Effector memory CD8-positive, alpha-beta T cell (primary cell): ENCODE measurements around the gene RHEB.

Experiments used
- ATAC-seq: fragments of 150-1000 bp; cut with Tn5 transposase; replicated peaks from 2 replicates; pipeline ENCODE4 v1.10.0; 2021; ENCODE audit warnings: mild to moderate bottlenecking, moderate library complexity
- DNase-seq, 3 experiments: peaks; one replicate each; pipeline ENCODE4 v3.0.0; 2021
- H3K27ac Mint-ChIP-seq, 2 donors: one replicate each; pipeline ENCODE4 v1.8.0; 2022; ENCODE audit warnings: mild to moderate bottlenecking in 2 of 2, mixed read lengths in 2 of 2, moderate library complexity in 2 of 2
- H3K27me3 Mint-ChIP-seq, 2 donors: one replicate each; pipeline ENCODE4 v1.8.0; 2022; ENCODE audit warnings: mixed read lengths in 2 of 2
- H3K36me3 Mint-ChIP-seq: one replicate; pipeline ENCODE4 v1.8.0; 2022; ENCODE audit warnings: mild to moderate bottlenecking, moderate library complexity, mixed read lengths; ENCODE audit not compliant: insufficient read depth
- H3K4me1 Mint-ChIP-seq, 2 donors: one replicate each; pipeline ENCODE4 v1.8.0; 2022; ENCODE audit warnings: low read depth in 2 of 2, mixed read lengths in 2 of 2
- H3K4me3 Mint-ChIP-seq, 2 donors: one replicate each; pipeline ENCODE4 v1.8.0; 2022; ENCODE audit warnings: mild to moderate bottlenecking in 2 of 2, mixed read lengths in 2 of 2, moderate library complexity in 2 of 2
- H3K9me3 Mint-ChIP-seq, 2 donors: one replicate each; pipeline ENCODE4 v1.8.0; 2022; ENCODE audit warnings: mixed read lengths in 2 of 2
- total RNA-seq, 9 experiments: gene quantifications; one replicate each; lab custom pipeline; 2026; lab: John Stamatoyannopoulos, UW

RHEB gene
- 36.3 to 63.8 (median 51.8) reads per million in 9 experiments for total RNA-seq

GRCh38 chr7:151519765-151520418 is at the start of gene RHEB:
TSS of gene RHEB (minus strand) at chr7:151519895. CDS start at chr7:151519511, 384 bp downstream.
- Mint-ChIP-seq H3K27ac (peak within 1 kb of the TSS; percentile 97 to 98), H3K4me1 (peaks cover 31 to 43% of the 10 kb centered on the region in 2 donors), H3K36me3 (peaks cover 34% of the 10 kb centered on the region), H3K27me3 (no peaks in the 10 kb centered on the region), H3K4me3 (peak within 1 kb of the TSS; percentile 85 to 91), H3K9me3 (no peaks in the 10 kb centered on the region)
- peak; percentile 78 for ATAC-seq
- DNase-seq, result peak; percentile 97 to 98 (median 97)

- Mint-ChIP-seq H3K36me3 (peaks cover 34% of the 10 kb centered on the region), H3K9me3 (no peaks in the 10 kb centered on the region), H3K4me1 (no peaks in the 10 kb centered on the region), H3K27ac (no peak overlapping the region), H3K27me3 (no peaks in the 10 kb centered on the region), H3K4me3 (no peak overlapping the region)
- no peak for DNase-seq
- ATAC-seq, result no peak
These were observed 47.2 kb upstream of the RHEB start for GRCh38 chr7:151566897-151567320.

- H3K27me3 Mint-ChIP-seq, result no peaks in the 10 kb centered on the region
- no peaks in the 10 kb centered on the region for H3K9me3 Mint-ChIP-seq
- no peak for ATAC-seq
- no peak for DNase-seq
- H3K36me3 Mint-ChIP-seq, result peaks cover 33% of the 10 kb centered on the region
- H3K27ac Mint-ChIP-seq, result no peak overlapping the region
- H3K4me1 Mint-ChIP-seq, result no peaks in the 10 kb centered on the region
- no peak overlapping the region for H3K4me3 Mint-ChIP-seq
These were observed 45.8 kb upstream of the RHEB start for GRCh38 chr7:151565541-151565940.

- Mint-ChIP-seq H3K9me3 (no peaks in the 10 kb centered on the region), H3K4me3 (peak overlapping the region in 1 of 2 donors; percentile 35), H3K4me1 (no peaks in the 10 kb centered on the region), H3K36me3 (peaks cover 56% of the 10 kb centered on the region), H3K27ac (peak overlapping the region in 1 of 2 donors; percentile 58), H3K27me3 (no peaks in the 10 kb centered on the region)
- no peak for DNase-seq
- ATAC-seq, result no peak
These were observed 40.5 kb upstream of the RHEB start for GRCh38 chr7:151560243-151560642.

- peak overlapping the region in 1 of 2 donors; percentile 58 for H3K27ac Mint-ChIP-seq
- DNase-seq (no peak), ATAC-seq (no peak)
- H3K36me3 Mint-ChIP-seq, result peaks cover 52% of the 10 kb centered on the region
- H3K27me3 Mint-ChIP-seq, result no peaks in the 10 kb centered on the region
- H3K4me1 Mint-ChIP-seq, result no peaks in the 10 kb centered on the region
- H3K4me3 Mint-ChIP-seq, result peak overlapping the region in 1 of 2 donors; percentile 35
- no peaks in the 10 kb centered on the region for H3K9me3 Mint-ChIP-seq
These were observed 40.0 kb upstream of the RHEB start for GRCh38 chr7:151559557-151560183.

- DNase-seq (no peak), ATAC-seq (no peak)
- H3K9me3 Mint-ChIP-seq, result no peaks in the 10 kb centered on the region
- no peaks in the 10 kb centered on the region for H3K27me3 Mint-ChIP-seq
- H3K4me3 Mint-ChIP-seq, result no peak overlapping the region
- H3K27ac Mint-ChIP-seq, result peak overlapping the region in 1 of 2 donors; percentile 58
- H3K4me1 Mint-ChIP-seq, result no peaks in the 10 kb centered on the region
- peaks cover 51% of the 10 kb centered on the region for H3K36me3 Mint-ChIP-seq
These were observed 38.9 kb upstream of the RHEB start for GRCh38 chr7:151558575-151558974.

- Mint-ChIP-seq H3K4me3 (no peak overlapping the region), H3K36me3 (peaks cover 38% of the 10 kb centered on the region), H3K27ac (no peak overlapping the region), H3K4me1 (peaks cover 0 to 12% of the 10 kb centered on the region in 2 donors), H3K27me3 (no peaks in the 10 kb centered on the region), H3K9me3 (no peaks in the 10 kb centered on the region)
- DNase-seq, result no peak
- no peak for ATAC-seq
These were observed 36.9 kb upstream of the RHEB start for GRCh38 chr7:151556592-151556991.

- no peak for ATAC-seq
- peaks cover 21% of the 10 kb centered on the region for H3K36me3 Mint-ChIP-seq
- H3K4me1 Mint-ChIP-seq, result peaks cover 8 to 16% of the 10 kb centered on the region in 2 donors
- H3K9me3 Mint-ChIP-seq, result no peaks in the 10 kb centered on the region
- no peak overlapping the region for H3K27ac Mint-ChIP-seq
- no peak overlapping the region for H3K4me3 Mint-ChIP-seq
- DNase-seq, result no peak
- no peaks in the 10 kb centered on the region for H3K27me3 Mint-ChIP-seq
These were observed 33.7 kb upstream of the RHEB start for GRCh38 chr7:151553356-151553755.

- Mint-ChIP-seq H3K27ac (peak overlapping the region in 1 of 2 donors; percentile 88), H3K9me3 (no peaks in the 10 kb centered on the region), H3K4me3 (peak overlapping the region in 1 of 2 donors; percentile 17), H3K36me3 (peaks cover 15% of the 10 kb centered on the region), H3K27me3 (no peaks in the 10 kb centered on the region), H3K4me1 (peaks cover 8 to 16% of the 10 kb centered on the region in 2 donors)
- DNase-seq (no peak), ATAC-seq (peak; percentile 42)
These were observed 32.8 kb upstream of the RHEB start for GRCh38 chr7:151552352-151553028.

- peak overlapping the region in 1 of 2 donors; percentile 88 for H3K27ac Mint-ChIP-seq
- peaks cover 9% of the 10 kb centered on the region for H3K36me3 Mint-ChIP-seq
- no peak overlapping the region for H3K4me3 Mint-ChIP-seq
- DNase-seq (no peak), ATAC-seq (no peak)
- H3K9me3 Mint-ChIP-seq, result no peaks in the 10 kb centered on the region
- H3K27me3 Mint-ChIP-seq, result no peaks in the 10 kb centered on the region
- peaks cover 8 to 16% of the 10 kb centered on the region in 2 donors for H3K4me1 Mint-ChIP-seq
These were observed 32.1 kb upstream of the RHEB start for GRCh38 chr7:151551820-151552219.

- Mint-ChIP-seq H3K4me3 (no peak overlapping the region), H3K27ac (no peak overlapping the region), H3K4me1 (peaks cover 8 to 16% of the 10 kb centered on the region in 2 donors), H3K36me3 (peaks cover 3% of the 10 kb centered on the region), H3K9me3 (no peaks in the 10 kb centered on the region), H3K27me3 (peaks cover 7 to 10% of the 10 kb centered on the region in 2 donors)
- ATAC-seq, result peak; percentile 29
- no peak for DNase-seq
These were observed 31.1 kb upstream of the RHEB start for GRCh38 chr7:151550656-151551286.

GRCh38 chr7:151549644-151550043 is 29.9 kb upstream of the RHEB start:
- Mint-ChIP-seq H3K36me3 (peaks cover 3% of the 10 kb centered on the region), H3K4me3 (no peak overlapping the region), H3K27ac (no peak overlapping the region), H3K9me3 (no peaks in the 10 kb centered on the region), H3K4me1 (peaks cover 8 to 16% of the 10 kb centered on the region in 2 donors), H3K27me3 (peaks cover 17 to 20% of the 10 kb centered on the region in 2 donors)
- ATAC-seq (no peak), DNase-seq (no peak)

- peaks cover 8 to 16% of the 10 kb centered on the region in 2 donors for H3K4me1 Mint-ChIP-seq
- no peak for ATAC-seq
- H3K36me3 Mint-ChIP-seq, result peaks cover 3% of the 10 kb centered on the region
- DNase-seq, result no peak
- H3K27me3 Mint-ChIP-seq, result peaks cover 22 to 26% of the 10 kb centered on the region in 2 donors
- H3K4me3 Mint-ChIP-seq, result no peak overlapping the region
- H3K9me3 Mint-ChIP-seq, result no peaks in the 10 kb centered on the region
- no peak overlapping the region for H3K27ac Mint-ChIP-seq
These were observed 29.4 kb upstream of the RHEB start for GRCh38 chr7:151549083-151549482.
